ENCODE results near the gene F2RL3.

F2RL3 gene

GRCh38 chr19:16875584-16876555, 12.9 kb upstream of the F2RL3 start:
- no peak for DNase-seq

GRCh38 chr19:16876904-16877361, 11.9 kb upstream of the F2RL3 start:
- DNase-seq: no peak

- no peak for DNase-seq
These were observed 11.2 kb upstream of the F2RL3 start for GRCh38 chr19:16877581-16877980.

GRCh38 chr19:16878181-16878965, 10.4 kb upstream of the F2RL3 start:
- DNase-seq: no peak

- DNase-seq: no peak
These were observed 7.8 kb upstream of the F2RL3 start for GRCh38 chr19:16880884-16881554.

- no peak for DNase-seq
These were observed 6.7 kb upstream of the F2RL3 start for GRCh38 chr19:16882146-16882545.

GRCh38 chr19:16883522-16883921, 5.3 kb upstream of the F2RL3 start:
- no peak for DNase-seq

GRCh38 chr19:16885166-16885565, 3.6 kb upstream of the F2RL3 start:
- no peak for DNase-seq

GRCh38 chr19:16886305-16886880, 2.4 kb upstream of the F2RL3 start:
- no peak for DNase-seq

GRCh38 chr19:16887353-16888265, 1.2 kb upstream of the F2RL3 start:
- no peak for DNase-seq

GRCh38 chr19:16889366-16889882, 625 bp downstream of the F2RL3 start:
- DNase-seq: no peak

GRCh38 chr19:16889883-16890460, 1.2 kb downstream of the F2RL3 start:
- DNase-seq: no peak

- no peak for DNase-seq
These were observed 1.8 kb downstream of the F2RL3 start for GRCh38 chr19:16890461-16891184.

- no peak for DNase-seq
These were observed 3.0 kb downstream of the F2RL3 start for GRCh38 chr19:16891696-16892382.

GRCh38 chr19:16892436-16892835, 3.6 kb downstream of the F2RL3 start:
- DNase-seq: no peak

- DNase-seq: no peak
These were observed 4.3 kb downstream of the F2RL3 start for GRCh38 chr19:16892868-16893685.

GRCh38 chr19:16893686-16893989, 4.8 kb downstream of the F2RL3 start:
- DNase-seq: no peak

- no peak for DNase-seq
These were observed 5.3 kb downstream of the F2RL3 start for GRCh38 chr19:16894080-16894479.

All from NCI-H526 (cell line).